ENCODE data around the gene ALDH1A2. TPM values are rescaled to one million over a fixed set of nuclear protein-coding genes. Genes with fewer than 3 reads are reported as not detected.

ALDH1A2 gene
- total RNA-seq, 1 experiment from 2014 or later, result 1.5 TPM

DNA sequence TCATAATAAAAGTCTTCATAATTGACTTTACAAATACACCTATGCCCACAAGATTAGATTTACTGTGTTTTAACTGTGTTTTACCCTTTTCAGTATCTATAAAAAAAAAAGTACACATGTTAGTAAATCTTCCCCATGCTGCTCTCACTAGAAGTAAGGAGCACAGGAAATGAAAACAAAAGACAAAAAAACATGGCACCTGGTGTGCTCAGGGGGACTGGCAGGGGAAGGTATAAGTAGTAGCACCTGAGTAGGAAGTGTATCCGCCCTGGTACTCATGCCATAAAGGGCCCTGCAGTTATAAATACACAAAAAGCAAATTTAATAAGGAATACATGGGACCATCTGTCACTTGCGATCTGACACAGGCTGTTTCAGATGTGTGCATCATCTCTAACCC is 8.9 kb upstream of the ALDH1A2 start:
- no peaks in the 10 kb centered on the region for H3K9me3 ChIP-seq (ENCODE audit: low read depth, low read length, poor library complexity, severe bottlenecking)
- no peak overlapping the region for H3K27ac ChIP-seq (ENCODE audit: low read depth, low read length, poor library complexity, severe bottlenecking)
- H3K4me3 ChIP-seq (ENCODE audit: low read depth, low read length, poor library complexity, severe bottlenecking), result no peak overlapping the region
- peaks cover 17% of the 10 kb centered on the region for H3K27me3 ChIP-seq (replicated peaks; ENCODE audit: insufficient read depth, low read depth, low read length, poor library complexity)
- ChIA-PET CTCF (no interaction called here), POLR2A (ENCODE audit: low non-redundant PET) (no interaction called here)
- intact Hi-C loops (cut with micrococcal nuclease; ENCODE audit: unreplicated experiment), result loop anchor here (5.0 to 10.0 kb wide), 2 partner anchors 107 to 410 kb away; no protein-coding TSS in a partner anchor
- no TSS peak for BruUV-seq (replicated peaks)
- H3K36me3 ChIP-seq (ENCODE audit: insufficient read depth, low read length, poor library complexity, severe bottlenecking), result no peaks in the 10 kb centered on the region
- no peak for DNase-seq (ENCODE audit: low spot score)
- no peaks in the 10 kb centered on the region for H3K4me1 ChIP-seq (ENCODE audit: insufficient read depth, low read length, poor library complexity, severe bottlenecking)
- TF ChIP-seq EZH2 (IDR thresholded peaks at IDR 0.05; ENCODE audit: borderline replicate concordance, low read depth, low read length, poor library complexity, severe bottlenecking), result no peak
- TF ChIP-seq, protein P1, sequence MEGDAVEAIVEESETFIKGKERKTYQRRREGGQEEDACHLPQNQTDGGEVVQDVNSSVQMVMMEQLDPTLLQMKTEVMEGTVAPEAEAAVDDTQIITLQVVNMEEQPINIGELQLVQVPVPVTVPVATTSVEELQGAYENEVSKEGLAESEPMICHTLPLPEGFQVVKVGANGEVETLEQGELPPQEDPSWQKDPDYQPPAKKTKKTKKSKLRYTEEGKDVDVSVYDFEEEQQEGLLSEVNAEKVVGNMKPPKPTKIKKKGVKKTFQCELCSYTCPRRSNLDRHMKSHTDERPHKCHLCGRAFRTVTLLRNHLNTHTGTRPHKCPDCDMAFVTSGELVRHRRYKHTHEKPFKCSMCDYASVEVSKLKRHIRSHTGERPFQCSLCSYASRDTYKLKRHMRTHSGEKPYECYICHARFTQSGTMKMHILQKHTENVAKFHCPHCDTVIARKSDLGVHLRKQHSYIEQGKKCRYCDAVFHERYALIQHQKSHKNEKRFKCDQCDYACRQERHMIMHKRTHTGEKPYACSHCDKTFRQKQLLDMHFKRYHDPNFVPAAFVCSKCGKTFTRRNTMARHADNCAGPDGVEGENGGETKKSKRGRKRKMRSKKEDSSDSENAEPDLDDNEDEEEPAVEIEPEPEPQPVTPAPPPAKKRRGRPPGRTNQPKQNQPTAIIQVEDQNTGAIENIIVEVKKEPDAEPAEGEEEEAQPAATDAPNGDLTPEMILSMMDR (conservative IDR thresholded peaks at IDR 0.05; ENCODE audit: low read depth, low read length), result no peak

DNA sequence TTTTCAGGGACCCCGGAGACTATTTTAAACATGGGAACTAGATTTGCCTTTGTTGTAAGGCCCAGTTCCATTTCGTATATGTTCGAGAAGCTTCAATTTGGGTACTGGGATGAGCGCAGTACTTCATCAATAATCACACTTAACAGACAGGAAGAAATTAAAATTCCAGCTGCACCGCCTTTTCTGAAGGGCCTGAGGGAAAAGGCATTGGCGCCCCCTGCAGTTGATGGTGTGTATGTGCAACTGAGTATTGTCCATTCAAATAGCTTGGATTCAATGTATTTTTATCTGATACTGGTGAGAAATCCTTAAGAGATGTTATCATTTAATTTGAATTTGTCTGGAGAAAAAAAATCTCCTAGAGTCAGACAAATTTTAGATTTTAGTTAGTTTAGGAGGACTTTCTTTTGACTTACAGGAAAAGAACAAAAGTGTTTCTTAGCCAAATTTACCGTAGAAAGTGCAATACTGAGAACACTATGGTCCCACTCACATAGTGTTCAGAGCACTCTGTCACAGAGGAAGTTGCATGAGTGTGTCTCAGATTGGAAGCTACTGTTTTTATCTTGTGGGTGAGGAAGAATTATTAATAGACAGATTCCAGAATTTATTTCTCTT is 5.4 kb upstream of the ALDH1A2 start:
- BruUV-seq (replicated peaks), result no TSS peak
- Histone ChIP-seq H3K27me3 (replicated peaks; ENCODE audit: insufficient read depth, low read depth, low read length, poor library complexity) (peaks cover 33% of the 10 kb centered on the region), H3K27ac (ENCODE audit: low read depth, low read length, poor library complexity, severe bottlenecking) (no peak overlapping the region), H3K4me3 (ENCODE audit: low read depth, low read length, poor library complexity, severe bottlenecking) (no peak overlapping the region), H3K4me1 (ENCODE audit: insufficient read depth, low read length, poor library complexity, severe bottlenecking) (peaks cover 3% of the 10 kb centered on the region), H3K9me3 (ENCODE audit: low read depth, low read length, poor library complexity, severe bottlenecking) (no peaks in the 10 kb centered on the region), H3K36me3 (ENCODE audit: insufficient read depth, low read length, poor library complexity, severe bottlenecking) (no peaks in the 10 kb centered on the region)
- no peak for TF ChIP-seq EZH2 (IDR thresholded peaks at IDR 0.05; ENCODE audit: borderline replicate concordance, low read depth, low read length, poor library complexity, severe bottlenecking)
- TF ChIP-seq, protein P1 (conservative IDR thresholded peaks at IDR 0.05; ENCODE audit: low read depth, low read length), result peak; percentile 97
- DNase-seq (ENCODE audit: low spot score), result peak; percentile 82
- intact Hi-C loops (cut with micrococcal nuclease; ENCODE audit: unreplicated experiment), result loop anchor here (1.0 to 10.0 kb wide), 4 partner anchors 104 to 510 kb away; no protein-coding TSS in a partner anchor
- ChIA-PET CTCF (interaction anchor here (0.5 to 2.8 kb wide), 17 partner anchors 9 to 1457 kb away, joined by 3 to 27 read pairs (median 3); no protein-coding TSS in a partner anchor), POLR2A (ENCODE audit: low non-redundant PET) (no interaction called here)

DNA sequence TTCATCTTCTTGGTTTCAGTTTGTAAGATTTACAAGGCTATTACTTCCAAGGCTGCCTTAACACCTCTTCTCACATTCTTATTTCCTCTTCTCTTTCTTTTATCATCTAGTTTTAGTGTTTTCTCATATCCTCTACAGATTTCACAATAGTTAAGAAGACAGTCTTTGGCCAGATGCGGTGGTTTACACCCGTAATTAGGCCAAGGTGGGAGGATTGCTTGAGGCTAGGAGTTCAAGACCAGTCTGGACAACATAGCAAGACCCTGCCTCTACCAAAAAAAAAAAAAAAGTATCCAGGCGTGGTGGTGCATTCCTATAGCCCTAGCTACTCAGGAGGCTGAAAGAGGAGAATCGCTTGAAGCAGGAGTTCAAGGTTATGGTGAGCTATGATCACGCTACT is 3.5 kb upstream of the ALDH1A2 start:
- TF ChIP-seq, protein P1 (conservative IDR thresholded peaks at IDR 0.05; ENCODE audit: low read depth, low read length), result no peak
- no peak for TF ChIP-seq EZH2 (IDR thresholded peaks at IDR 0.05; ENCODE audit: borderline replicate concordance, low read depth, low read length, poor library complexity, severe bottlenecking)
- Histone ChIP-seq H3K27me3 (replicated peaks; ENCODE audit: insufficient read depth, low read depth, low read length, poor library complexity) (peaks cover 52% of the 10 kb centered on the region), H3K9me3 (ENCODE audit: low read depth, low read length, poor library complexity, severe bottlenecking) (no peaks in the 10 kb centered on the region), H3K4me1 (ENCODE audit: insufficient read depth, low read length, poor library complexity, severe bottlenecking) (peaks cover 6% of the 10 kb centered on the region), H3K4me3 (ENCODE audit: low read depth, low read length, poor library complexity, severe bottlenecking) (no peak overlapping the region), H3K27ac (ENCODE audit: low read depth, low read length, poor library complexity, severe bottlenecking) (no peak overlapping the region), H3K36me3 (ENCODE audit: insufficient read depth, low read length, poor library complexity, severe bottlenecking) (no peaks in the 10 kb centered on the region)
- DNase-seq (ENCODE audit: low spot score), result no peak
- intact Hi-C loops (cut with micrococcal nuclease; ENCODE audit: unreplicated experiment), result loop anchor here (10.0 kb wide), 1 partner anchor 334 kb away; no protein-coding TSS in a partner anchor
- ChIA-PET POLR2A (ENCODE audit: low non-redundant PET) (no interaction called here), CTCF (interaction anchor here (1.0 to 2.8 kb wide), 2 partner anchors 318 kb away, joined by 3 to 27 read pairs; no protein-coding TSS in a partner anchor)
- BruUV-seq (replicated peaks), result no TSS peak
